Skeletal muscle cell (primary cell): ENCODE results near the gene KIF27.
"Not testable (repeated sequence)": the region's sequence is repeated elsewhere in the genome, so short reads cannot be mapped to it uniquely, and the experiment has no call there.

Source experiments
- DNase-seq: peaks from one replicate; pipeline ENCODE4 v3.0.0-alpha.2; 2010; ENCODE audit warnings: low read depth
- H3K4me3 ChIP-seq: 2 replicates; pipeline ENCODE4 v1.5.1; 2011; ENCODE audit warnings: low read depth, mild to moderate bottlenecking, control low read depth, low read length, moderate library complexity

Gene KIF27

DNA sequence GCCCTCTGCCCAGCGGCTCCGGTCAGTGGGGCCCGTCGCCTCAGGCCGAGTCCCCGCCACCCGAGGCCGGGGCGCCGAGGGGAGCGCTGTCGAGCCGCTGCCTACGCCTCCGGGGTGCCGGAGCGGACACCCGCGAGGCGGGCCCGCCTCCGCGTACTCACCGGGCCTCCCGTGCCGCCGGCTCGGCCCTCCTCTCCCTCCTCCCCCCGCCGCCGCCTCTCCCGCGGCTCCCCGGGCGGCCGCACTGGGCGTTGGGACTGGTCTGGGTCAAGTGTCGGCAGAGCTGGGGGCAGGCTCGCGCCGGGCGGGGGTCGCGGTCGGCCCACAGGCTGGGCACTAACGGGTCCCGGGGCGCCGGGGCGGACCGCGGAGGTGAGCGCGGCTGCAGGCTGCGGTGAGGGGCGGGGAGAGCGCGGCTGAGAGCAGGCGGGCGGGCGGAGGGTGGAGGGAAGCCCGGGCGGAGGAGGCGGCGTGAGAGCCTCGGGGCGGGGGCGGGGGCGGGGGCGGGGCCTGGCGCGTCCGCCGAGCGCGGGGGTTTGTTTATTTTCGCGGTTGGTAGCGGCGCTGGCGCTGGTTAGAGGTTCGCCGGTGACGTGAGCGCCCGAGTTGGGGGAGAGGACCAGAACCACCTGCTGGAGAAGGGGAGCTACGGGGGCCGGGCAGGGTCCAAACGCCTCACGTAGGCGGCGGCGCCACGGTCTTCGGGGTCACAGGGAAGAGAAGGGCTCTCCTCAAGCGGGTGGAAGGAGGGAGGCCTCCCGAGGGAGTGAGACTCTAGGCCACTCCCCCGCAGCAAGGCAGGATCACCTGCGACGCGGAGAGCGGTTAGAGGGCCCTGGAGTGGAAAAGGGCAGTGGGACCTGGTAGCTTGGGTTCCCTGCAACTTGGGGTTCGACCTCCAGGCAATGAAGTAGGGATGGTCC lies 103.6 kb downstream of the KIF27 start, which contains the start of gene GKAP1:
GKAP1 (minus strand) TSS at position 414 of the 923 bp plus-strand sequence. CDS start 11,252 bp downstream, outside the sequence.
- peak within 1 kb of the TSS; percentile 51 for H3K4me3 ChIP-seq
- DNase-seq = not testable (repeated sequence)

DNA sequence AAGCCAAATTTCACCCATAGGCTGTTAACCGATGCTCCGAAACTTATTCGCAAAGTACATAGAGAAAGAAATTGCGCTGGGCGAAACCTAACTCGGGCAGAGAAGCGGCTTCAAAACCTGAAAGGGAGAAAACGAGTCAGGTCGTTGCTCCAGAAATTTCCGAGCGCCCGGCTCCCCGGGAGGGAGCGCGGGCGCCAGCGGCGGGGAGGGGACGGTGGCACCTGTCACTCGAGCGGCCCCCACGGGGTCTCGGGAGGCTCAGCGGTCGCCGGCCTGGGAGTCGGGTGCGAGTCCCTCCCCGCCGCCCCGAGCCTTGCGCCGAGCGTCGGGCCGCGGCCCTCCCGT lies 104.2 kb downstream of the KIF27 start:
- peak overlapping the region; percentile 51 for H3K4me3 ChIP-seq
- DNase-seq = not testable (repeated sequence)

DNA sequence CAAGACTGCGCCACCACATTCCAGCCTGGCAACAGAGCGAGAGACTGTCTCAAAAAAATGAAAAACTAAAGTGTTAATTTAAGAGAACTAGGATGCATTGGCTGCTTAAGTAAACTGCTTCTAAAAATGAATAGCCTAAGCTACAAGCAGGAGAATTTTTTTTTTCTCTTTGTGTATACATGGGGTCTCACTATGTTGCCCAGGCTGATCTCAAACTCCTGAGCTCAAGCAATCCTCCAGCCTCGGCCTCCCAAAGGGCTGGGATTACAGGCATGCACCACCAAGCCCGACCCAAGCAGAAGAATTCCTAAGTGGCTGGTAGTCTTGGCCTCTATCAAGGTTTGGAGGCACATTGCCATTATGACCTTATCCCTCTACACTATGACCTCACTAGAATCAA lies 106.1 kb downstream of the KIF27 start:
- H3K4me3 ChIP-seq, DNase-seq: not testable (repeated sequence)

DNA sequence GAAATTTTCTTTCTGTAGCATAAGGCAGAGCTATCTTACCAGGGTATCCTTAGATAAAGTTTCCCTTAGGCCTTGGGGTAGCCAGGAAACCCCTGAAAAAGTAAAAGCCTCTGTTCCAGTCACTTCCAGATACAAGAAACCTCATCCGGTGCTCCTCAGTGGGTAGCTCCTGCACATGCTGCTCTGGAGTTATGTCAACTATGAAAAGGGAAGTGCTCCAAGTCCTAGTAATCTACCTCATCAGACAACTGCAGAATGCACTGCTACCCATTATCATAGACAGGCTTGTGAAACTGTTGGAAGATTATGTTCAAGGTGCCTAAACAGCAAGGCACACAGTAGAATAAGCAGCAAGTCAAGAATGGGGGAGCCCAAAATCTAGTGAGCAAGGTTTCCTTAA lies 112.0 kb downstream of the KIF27 start:
- not testable (repeated sequence) for H3K4me3 ChIP-seq

DNA sequence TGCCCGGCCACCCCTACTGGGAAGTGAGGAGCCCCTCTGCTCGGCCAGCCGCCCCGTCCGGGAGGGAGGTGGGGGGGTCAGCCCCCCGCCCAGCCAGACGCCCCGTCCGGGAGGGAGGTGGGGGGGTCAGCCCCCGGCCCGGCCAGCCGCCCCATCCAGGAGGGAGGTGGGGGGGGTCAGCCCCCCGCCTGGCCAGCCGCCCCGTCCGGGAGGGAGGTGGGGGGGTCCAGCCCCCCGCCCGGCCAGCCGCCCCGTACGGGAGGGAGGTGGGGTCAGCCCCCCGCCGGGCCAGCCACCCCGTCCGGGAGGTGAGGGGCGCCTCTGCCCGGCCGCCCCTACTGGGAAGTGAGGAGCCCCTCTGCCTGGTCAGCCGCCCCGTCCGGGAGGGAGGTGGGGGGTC lies 116.8 kb downstream of the KIF27 start:
- H3K4me3 ChIP-seq, DNase-seq: not testable (repeated sequence)

More for the DNA sequence above, 112.0 kb downstream of the KIF27 start:
- DNase-seq = not testable (repeated sequence)

DNA sequence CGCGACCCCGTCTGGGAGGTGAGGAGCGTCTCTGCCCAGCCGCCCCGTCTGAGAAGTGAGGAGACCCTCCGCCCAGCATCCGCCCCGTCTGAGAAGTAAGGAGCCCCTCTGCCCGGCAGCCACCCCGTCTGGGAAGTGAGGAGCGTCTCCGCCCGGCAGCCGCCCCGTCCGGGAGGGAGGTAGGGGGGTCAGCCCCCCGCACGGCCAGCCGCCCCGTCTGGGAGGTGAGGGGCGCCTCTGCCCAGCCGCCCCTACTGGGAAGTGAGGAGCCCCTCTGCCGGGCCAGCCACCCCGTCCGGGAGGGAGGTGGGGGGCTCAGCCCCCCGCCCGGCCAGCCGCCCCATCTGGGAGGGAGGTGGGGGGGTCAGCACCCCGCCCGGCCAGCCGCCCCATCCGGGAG lies 117.3 kb downstream of the KIF27 start:
- H3K4me3 ChIP-seq, DNase-seq: not testable (repeated sequence)

DNA sequence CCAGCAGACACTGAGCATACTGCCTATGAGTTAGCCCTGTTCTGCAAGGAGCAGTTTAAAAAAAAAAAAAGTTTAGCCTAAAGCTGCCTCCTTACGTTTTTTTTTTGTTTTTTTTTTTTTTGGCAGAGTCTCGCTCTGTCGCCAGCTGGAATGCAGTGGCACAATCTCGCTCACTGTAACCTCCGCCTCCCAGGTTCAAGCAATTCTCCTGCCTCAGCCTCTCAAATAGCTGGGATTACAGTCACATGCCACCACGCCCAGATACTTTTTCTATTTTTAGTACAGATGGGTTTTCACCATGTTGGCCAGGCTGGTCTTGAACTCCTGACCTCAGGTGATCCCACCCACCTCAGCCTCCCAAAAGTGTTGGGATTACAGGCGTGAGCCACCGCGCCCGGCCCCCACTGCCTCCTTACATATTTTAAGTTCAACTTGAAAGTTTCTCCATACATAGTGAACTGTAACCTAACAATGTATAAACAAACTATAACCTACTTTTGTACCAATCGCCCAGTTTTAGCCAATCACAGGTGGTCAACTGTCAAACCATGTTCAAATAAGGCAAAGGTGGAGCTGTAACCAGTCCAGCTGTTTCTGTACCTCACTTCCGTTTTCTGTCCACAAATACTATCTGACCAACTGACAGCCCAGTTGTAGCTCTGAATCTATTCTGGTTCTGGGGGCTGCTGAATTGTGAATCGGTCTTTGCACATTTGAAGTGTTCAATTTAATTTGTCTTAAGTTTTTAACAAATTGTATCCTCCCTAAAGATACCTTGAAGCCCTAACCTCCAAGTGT lies 120.8 kb downstream of the KIF27 start:
- no peak overlapping the region for H3K4me3 ChIP-seq
- no peak for DNase-seq

DNA sequence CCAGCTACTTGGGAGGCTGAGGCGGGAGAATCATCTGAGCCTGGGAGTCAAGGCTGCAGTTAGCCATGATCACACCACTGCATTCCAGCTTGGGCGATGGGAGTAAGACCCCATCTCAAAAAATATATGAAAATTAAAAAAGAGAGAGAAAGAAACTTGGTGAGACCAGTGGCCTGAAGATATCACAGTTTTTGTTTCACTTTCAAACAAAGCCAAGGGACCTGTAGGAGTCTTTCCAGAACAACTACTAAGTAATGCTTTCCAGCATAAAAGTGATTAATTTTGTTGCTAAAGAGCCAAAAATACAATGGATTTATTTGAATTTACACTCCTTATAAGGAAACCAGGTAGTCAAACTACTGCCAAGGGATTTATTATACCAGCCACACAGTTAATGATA lies 127.2 kb downstream of the KIF27 start:
- no peak overlapping the region for H3K4me3 ChIP-seq
- DNase-seq = no peak

DNA sequence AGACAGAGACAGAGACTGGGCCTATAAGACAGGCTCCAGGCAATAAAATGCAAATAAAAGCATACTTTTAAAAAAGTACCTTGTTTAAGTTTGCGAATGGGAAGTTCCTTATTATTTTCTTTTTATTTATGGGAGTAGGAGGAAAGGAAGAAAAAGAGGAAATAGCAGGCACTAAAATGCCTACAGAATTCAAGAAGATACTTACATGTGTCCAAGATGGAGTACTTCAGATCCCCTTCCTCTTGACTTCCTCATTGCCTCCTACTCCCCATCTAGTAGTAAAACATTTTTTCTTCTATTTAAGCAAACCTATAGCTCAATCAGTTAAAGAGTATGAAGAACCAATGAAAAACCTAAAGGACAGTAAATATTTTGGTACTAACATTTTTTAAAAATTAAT lies 128.5 kb downstream of the KIF27 start:
- H3K4me3 ChIP-seq = no peak overlapping the region
- DNase-seq = no peak
